ENCODE data around the gene ZC2HC1C.

The ZC2HC1C gene

GRCh38 chr14:75088153-75088552 is 18.7 kb downstream of the ZC2HC1C start:
- DNase-seq (ENCODE audit: low read depth), result no peak
- TF ChIP-seq CTCF (conservative IDR thresholded peaks at IDR 0.05; ENCODE audit: control insufficient read depth, insufficient read depth, low read depth, low read length), result no peak
- no peak overlapping the region for H3K4me3 ChIP-seq (ENCODE audit: control insufficient read depth, low read depth, low read length)

- DNase-seq (ENCODE audit: low read depth), result peak; percentile 63
- TF ChIP-seq CTCF (conservative IDR thresholded peaks at IDR 0.05; ENCODE audit: control insufficient read depth, insufficient read depth, low read depth, low read length), result peak; percentile 80
- no peak overlapping the region for H3K4me3 ChIP-seq (ENCODE audit: control insufficient read depth, low read depth, low read length)
These were observed 19.3 kb downstream of the ZC2HC1C start for GRCh38 chr14:75088566-75089373.

GRCh38 chr14:75090353-75090752 is 20.9 kb downstream of the ZC2HC1C start:
- TF ChIP-seq CTCF (conservative IDR thresholded peaks at IDR 0.05; ENCODE audit: control insufficient read depth, insufficient read depth, low read depth, low read length), result no peak
- no peak for DNase-seq (ENCODE audit: low read depth)
- H3K4me3 ChIP-seq (ENCODE audit: control insufficient read depth, low read depth, low read length), result no peak overlapping the region

- DNase-seq (ENCODE audit: low read depth), result no peak
- no peak overlapping the region for H3K4me3 ChIP-seq (ENCODE audit: control insufficient read depth, low read depth, low read length)
- TF ChIP-seq CTCF (conservative IDR thresholded peaks at IDR 0.05; ENCODE audit: control insufficient read depth, insufficient read depth, low read depth, low read length), result no peak
These were observed 21.8 kb downstream of the ZC2HC1C start for GRCh38 chr14:75091251-75091650.

- DNase-seq (ENCODE audit: low read depth), result no peak
- H3K4me3 ChIP-seq (ENCODE audit: control insufficient read depth, low read depth, low read length), result no peak overlapping the region
- no peak for TF ChIP-seq CTCF (conservative IDR thresholded peaks at IDR 0.05; ENCODE audit: control insufficient read depth, insufficient read depth, low read depth, low read length)
These were observed 23.3 kb downstream of the ZC2HC1C start for GRCh38 chr14:75092698-75093097.

- peak; percentile 79 for DNase-seq (ENCODE audit: low read depth)
- H3K4me3 ChIP-seq (ENCODE audit: control insufficient read depth, low read depth, low read length), result no peak overlapping the region
- no peak for TF ChIP-seq CTCF (conservative IDR thresholded peaks at IDR 0.05; ENCODE audit: control insufficient read depth, insufficient read depth, low read depth, low read length)
These were observed 25.5 kb downstream of the ZC2HC1C start for GRCh38 chr14:75094896-75095295.
